Muscle of back (tissue), 11 donors: ENCODE data around the gene ALX4. TPM values are rescaled to one million over a fixed set of nuclear protein-coding genes. Genes with fewer than 3 reads are reported as not detected.

Experiments used
- DNase-seq, 3 donors: peaks; one replicate each; pipeline versions ENCODE4 v3.0.0 to v3.0.0-alpha.2; 2013
- polyA plus RNA-seq, 10 donors: library from polyadenylated mRNA; unstranded; fragments of 120-200 nt; gene quantifications; one replicate each; pipeline ENCODE4 v1.2.1, GENCODE V29; 2013; ENCODE audit not compliant: insufficient read length in 10 of 10

The ALX4 gene
- polyA plus RNA-seq, 10 donors, result 1.3 to 3.4 (median 2.2) TPM

GRCh38 chr11:44246726-44247125 lies 63.2 kb downstream of the ALX4 start:
- DNase-seq, result peak in 2 of 3 donors; percentile 33 to 67

GRCh38 chr11:44244639-44245310 lies 65.2 kb downstream of the ALX4 start:
- no peak for DNase-seq

GRCh38 chr11:44243595-44244343 lies 66.2 kb downstream of the ALX4 start:
- DNase-seq, result peak in 1 of 3 donors; percentile 59

GRCh38 chr11:44243086-44243485 lies 66.9 kb downstream of the ALX4 start:
- DNase-seq, result no peak

- peak; percentile 50 to 62 (median 59) for DNase-seq
Measured at GRCh38 chr11:44241851-44242250, 68.1 kb downstream of the ALX4 start.

- DNase-seq, result no peak
Measured at GRCh38 chr11:44237156-44237555, 72.8 kb downstream of the ALX4 start.

GRCh38 chr11:44236296-44236695 lies 73.6 kb downstream of the ALX4 start:
- peak in 1 of 3 donors; percentile 49 for DNase-seq

GRCh38 chr11:44235765-44236201 lies 74.2 kb downstream of the ALX4 start:
- peak in 2 of 3 donors; percentile 44 to 75 for DNase-seq

- DNase-seq, result no peak
Measured at GRCh38 chr11:44229624-44230023, 80.3 kb downstream of the ALX4 start.

- DNase-seq, result no peak
Measured at GRCh38 chr11:44229098-44229497, 80.8 kb downstream of the ALX4 start.

GRCh38 chr11:44228379-44228778 lies 81.6 kb downstream of the ALX4 start:
- no peak for DNase-seq

- DNase-seq, result no peak
Measured at GRCh38 chr11:44226945-44227344, 83.0 kb downstream of the ALX4 start.

GRCh38 chr11:44226490-44226889 lies 83.4 kb downstream of the ALX4 start:
- DNase-seq, result no peak

GRCh38 chr11:44224867-44225501 lies 85.0 kb downstream of the ALX4 start:
- DNase-seq, result no peak

GRCh38 chr11:44223238-44223637 lies 86.7 kb downstream of the ALX4 start:
- DNase-seq, result peak in 1 of 3 donors; percentile 61

- DNase-seq, result no peak
Measured at GRCh38 chr11:44221992-44222391, 87.9 kb downstream of the ALX4 start.

GRCh38 chr11:44221456-44221855 lies 88.5 kb downstream of the ALX4 start:
- no peak for DNase-seq

- DNase-seq, result peak in 1 of 3 donors; percentile 18
Measured at GRCh38 chr11:44219830-44220796, 89.8 kb downstream of the ALX4 start.

- DNase-seq, result no peak
Measured at GRCh38 chr11:44217432-44217831, 92.5 kb downstream of the ALX4 start.

- DNase-seq, result no peak
Measured at GRCh38 chr11:44213148-44213547, 96.8 kb downstream of the ALX4 start.

GRCh38 chr11:44212128-44212527 lies 97.8 kb downstream of the ALX4 start:
- DNase-seq, result no peak
